Gastroesophageal sphincter (tissue), 2 donors: ENCODE measurements around the gene TMEM123.

Source experiments
- EP300 ChIP-seq: sonication (generic); formaldehyde crosslinking; IDR thresholded peaks from one replicate; pipeline ENCODE4 v1.6.1; 2017; ENCODE audit warnings: antibody characterized with exemption, mild to moderate bottlenecking
- POLR2A ChIP-seq, 2 donors: fragments of 450-650 bp; IDR thresholded peaks; one replicate each; pipeline ENCODE4 v1.6.1; 2017; ENCODE audit warnings: antibody characterized with exemption in 2 of 2, mild to moderate bottlenecking in 2 of 2, moderate library complexity in 1 of 2

DNA sequence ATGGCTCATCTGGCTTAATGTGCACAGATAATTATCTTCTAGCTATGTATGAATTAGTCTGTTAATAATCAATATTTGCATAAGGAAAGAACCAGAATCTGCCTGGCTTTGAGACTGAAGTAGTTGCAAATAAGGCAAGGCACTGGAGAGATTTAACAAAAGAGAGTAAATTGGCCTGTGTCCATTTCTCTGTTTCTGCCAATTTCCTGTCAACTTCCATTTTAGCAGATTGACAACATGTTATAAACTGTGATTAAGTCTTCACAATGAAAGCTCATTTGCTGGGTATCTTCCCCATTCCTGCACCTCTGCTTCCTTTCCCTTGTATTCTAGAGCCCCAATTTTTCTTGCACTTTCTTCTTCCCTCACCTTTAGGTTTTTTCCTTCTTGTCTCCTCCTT, 5.3 kb upstream of the TMEM123 start:
- TF ChIP-seq POLR2A (IDR thresholded peaks at IDR 0.05) (no peak), EP300 (no peak)
